NCI-H1092 (cell line): ENCODE measurements around the gene MAD1L1.

Experiments
- DNase-seq: peaks from one replicate; lab custom pipeline; 2025; lab: John Stamatoyannopoulos, UW

Gene MAD1L1

GRCh38 chr7:2012044-2012900, 220.5 kb downstream of the MAD1L1 start:
- DNase-seq = no peak

- DNase-seq = no peak
These were observed 221.3 kb downstream of the MAD1L1 start for GRCh38 chr7:2011266-2012043.

- no peak for DNase-seq
These were observed 222.0 kb downstream of the MAD1L1 start for GRCh38 chr7:2010551-2011265.

- no peak for DNase-seq
These were observed 222.6 kb downstream of the MAD1L1 start for GRCh38 chr7:2010101-2010500.

- DNase-seq = peak; percentile 26
These were observed 223.2 kb downstream of the MAD1L1 start for GRCh38 chr7:2009541-2010001.

GRCh38 chr7:2008936-2009540, 223.7 kb downstream of the MAD1L1 start:
- DNase-seq = no peak

GRCh38 chr7:2008101-2008935, 224.4 kb downstream of the MAD1L1 start:
- no peak for DNase-seq

- no peak for DNase-seq
These were observed 225.2 kb downstream of the MAD1L1 start for GRCh38 chr7:2007551-2007950.

GRCh38 chr7:2006921-2007381, 225.8 kb downstream of the MAD1L1 start:
- DNase-seq = no peak

GRCh38 chr7:2006231-2006771, 226.4 kb downstream of the MAD1L1 start:
- no peak for DNase-seq

GRCh38 chr7:2005786-2006185, 227.0 kb downstream of the MAD1L1 start:
- DNase-seq = no peak

- no peak for DNase-seq
These were observed 227.7 kb downstream of the MAD1L1 start for GRCh38 chr7:2004841-2005725.

GRCh38 chr7:2003931-2004812, 228.6 kb downstream of the MAD1L1 start:
- no peak for DNase-seq

- no peak for DNase-seq
These were observed 229.3 kb downstream of the MAD1L1 start for GRCh38 chr7:2003451-2003930.

- DNase-seq = no peak
These were observed 229.9 kb downstream of the MAD1L1 start for GRCh38 chr7:2002561-2003450.

- no peak for DNase-seq
These were observed 230.9 kb downstream of the MAD1L1 start for GRCh38 chr7:2001601-2002442.
